Stimulated activated CD4-positive, alpha-beta T cell treated with anti-CD3 and anti-CD28 coated beads, Interleukin-4, amount 100 ng/mL, for 4 hours (primary cell): ENCODE results near the gene CRPPA.

Source experiments
- DNase-seq, 2 experiments: peaks; one replicate each; pipeline ENCODE4 v3.0.0-alpha.2; 2020

Gene CRPPA

GRCh38 chr7:16422917-16423316, 1.6 kb upstream of the CRPPA start:
- DNase-seq: no peak

GRCh38 chr7:16422103-16422435, 731 bp upstream of the CRPPA start:
- DNase-seq: no peak

- peak; percentile 75 to 87 for DNase-seq
Observed at GRCh38 chr7:16420649-16421332, 547 bp downstream of the CRPPA start.

GRCh38 chr7:16420329-16420648, 1.0 kb downstream of the CRPPA start:
- DNase-seq: no peak

- DNase-seq: no peak
Observed at GRCh38 chr7:16419859-16420258, 1.5 kb downstream of the CRPPA start.

GRCh38 chr7:16419126-16419525, 2.2 kb downstream of the CRPPA start:
- no peak for DNase-seq

- no peak for DNase-seq
Observed at GRCh38 chr7:16417906-16418305, 3.4 kb downstream of the CRPPA start.

- no peak for DNase-seq
Observed at GRCh38 chr7:16416289-16417282, 4.8 kb downstream of the CRPPA start.

- no peak for DNase-seq
Observed at GRCh38 chr7:16412274-16413254, 8.8 kb downstream of the CRPPA start.

- DNase-seq: no peak
Observed at GRCh38 chr7:16411391-16411790, 9.9 kb downstream of the CRPPA start.

- no peak for DNase-seq
Observed at GRCh38 chr7:16409777-16410176, 11.6 kb downstream of the CRPPA start.

GRCh38 chr7:16404636-16405035, 16.7 kb downstream of the CRPPA start:
- no peak for DNase-seq

- DNase-seq: no peak
Observed at GRCh38 chr7:16403475-16403874, 17.9 kb downstream of the CRPPA start.

GRCh38 chr7:16402940-16403339, 18.4 kb downstream of the CRPPA start:
- DNase-seq: no peak

GRCh38 chr7:16402091-16402490, 19.2 kb downstream of the CRPPA start:
- no peak for DNase-seq

GRCh38 chr7:16400893-16401275, 20.5 kb downstream of the CRPPA start:
- DNase-seq: no peak

GRCh38 chr7:16399916-16400892, 21.1 kb downstream of the CRPPA start:
- no peak for DNase-seq

GRCh38 chr7:16399265-16399831, 22.0 kb downstream of the CRPPA start:
- DNase-seq: no peak

- DNase-seq: no peak
Observed at GRCh38 chr7:16398146-16399017, 23.0 kb downstream of the CRPPA start.

- no peak for DNase-seq
Observed at GRCh38 chr7:16397501-16398145, 23.7 kb downstream of the CRPPA start.
